K562 (cell line): ENCODE measurements around the gene IRF2BP1. TPM values are rescaled to one million over a fixed set of nuclear protein-coding genes. Genes with fewer than 3 reads are reported as not detected.

Source experiments
- CREB1 ChIP-seq, 2 experiments: sonication (generic) in 1 of 2; formaldehyde crosslinking in 1 of 2; IDR thresholded peaks; 2 replicates each; pipeline versions ENCODE4 v1.6.1 to v1.8.0; 2012 to 2022; ENCODE audit warnings: inconsistent platforms in 1 of 2, mild to moderate bottlenecking in 1 of 2, missing genetic modification reagents in 1 of 2, moderate library complexity in 1 of 2
- EZH2 ChIP-seq: IDR thresholded peaks from 2 replicates; pipeline ENCODE4 v1.6.1; 2012; ENCODE audit warnings: low read depth, mild to moderate bottlenecking, inconsistent platforms, low read length, borderline replicate concordance
- MAZ ChIP-seq, 2 experiments: fragments of 450-650 bp in 1 of 2; sonication (generic) in 1 of 2; formaldehyde crosslinking; IDR thresholded peaks in 1 of 2; conservative IDR thresholded peaks in 1 of 2; 2 replicates each; pipeline versions ENCODE4 v1.4.0 to v1.5.0; 2020; ENCODE audit warnings: mild to moderate bottlenecking in 1 of 2, missing genetic modification reagents in 1 of 2
- MXI1 ChIP-seq: IDR thresholded peaks from 2 replicates; pipeline ENCODE4 v1.6.1; 2011; ENCODE audit warnings: low read depth, mild to moderate bottlenecking, improper control_type of control experiment, low read length
- NCOR1 ChIP-seq: fragments of 450-650 bp; IDR thresholded peaks from 2 replicates; pipeline ENCODE4 v1.6.1; 2016; ENCODE audit warnings: mild to moderate bottlenecking, moderate library complexity
- SMAD4 ChIP-seq: fragments of 250-450 bp; sonication (Bioruptor Pico); conservative IDR thresholded peaks from 2 replicates; pipeline ENCODE4 v1.8.0; 2021; ENCODE audit warnings: inconsistent platforms, mild to moderate bottlenecking, moderate library complexity
- SP2 ChIP-seq: IDR thresholded peaks from 2 replicates; pipeline ENCODE4 v1.6.1; 2011; ENCODE audit warnings: mild to moderate bottlenecking, low read depth, low read length, moderate library complexity; ENCODE audit not compliant: poor library complexity, severe bottlenecking; ENCODE audit errors: extremely low read depth
- STAG1 ChIP-seq: sonication (generic); formaldehyde crosslinking; IDR thresholded peaks from 2 replicates; pipeline ENCODE4 v1.5.0; 2020; ENCODE audit warnings: missing genetic modification reagents, borderline replicate concordance
- polyA plus RNA-seq, 8 experiments: library from polyadenylated mRNA; depleted of rRNA in 4 of 8; stranded (reverse) in 5 of 8; unstranded in 3 of 8; fragments of >200 nt; fragmentation: Nextera tagmentation in 2 of 8; fragmentation: Illumina TruSeq in 1 of 8; extraction: Ambion mirVana in 2 of 8; extraction: Trizol in 1 of 8; gene quantifications; 2 replicates each; pipeline versions ENCODE4 v1.2.1 to v1.2.3, GENCODE V29; 2011 to 2014; ENCODE audit warnings: inconsistent platforms in 1 of 8, missing spikeins in 1 of 8
- total RNA-seq, 7 experiments: library from RNA; depleted of rRNA in 6 of 7; stranded (reverse); fragments of >200 nt in 6 of 7; fragmentation: Illumina TruSeq in 2 of 7; extraction: Trizol in 2 of 7; gene quantifications; 2 replicates each; pipeline versions ENCODE4 v1.2.1 to v1.2.3, GENCODE V29; 2011 to 2021; ENCODE audit warnings: low replicate concordance in 1 of 7
- TF ChIP-seq, protein P1 (sequence below): fragments of 250-450 bp; sonication (Bioruptor Pico); IDR thresholded peaks from 2 replicates; pipeline ENCODE4 v1.4.0; 2020
- TF ChIP-seq, protein P2 (sequence below): fragments of 450-650 bp; IDR thresholded peaks from 2 replicates; pipeline ENCODE4 v1.6.1; 2018; ENCODE audit warnings: mild to moderate bottlenecking, low read depth; ENCODE audit not compliant: partially characterized antibody
- TF ChIP-seq, protein P3 (sequence below), 2 experiments: fragments of 200-800 bp in 1 of 2; sonication (Bioruptor generic) in 1 of 2; sonication (generic) in 1 of 2; formaldehyde crosslinking in 1 of 2; IDR thresholded peaks in 1 of 2; conservative IDR thresholded peaks in 1 of 2; 2 replicates each; pipeline versions ENCODE4 v1.5.0 to v1.6.1; 2016 to 2020; ENCODE audit warnings: missing compliant biosample characterization in 1 of 2, missing genetic modification characterization in 1 of 2, missing genetic modification reagents in 1 of 2

Gene IRF2BP1
- total and polyA plus RNA-seq, 9 of the 15 experiments (the other 6 are each of a cell fraction or from before 2014, with no cell fraction given) = 0.61 to 35.9 (median 3.5) TPM

GRCh38 chr19:45882652-45883585 is 3.0 kb downstream of the IRF2BP1 start (continued):
- TF ChIP-seq, protein P1, sequence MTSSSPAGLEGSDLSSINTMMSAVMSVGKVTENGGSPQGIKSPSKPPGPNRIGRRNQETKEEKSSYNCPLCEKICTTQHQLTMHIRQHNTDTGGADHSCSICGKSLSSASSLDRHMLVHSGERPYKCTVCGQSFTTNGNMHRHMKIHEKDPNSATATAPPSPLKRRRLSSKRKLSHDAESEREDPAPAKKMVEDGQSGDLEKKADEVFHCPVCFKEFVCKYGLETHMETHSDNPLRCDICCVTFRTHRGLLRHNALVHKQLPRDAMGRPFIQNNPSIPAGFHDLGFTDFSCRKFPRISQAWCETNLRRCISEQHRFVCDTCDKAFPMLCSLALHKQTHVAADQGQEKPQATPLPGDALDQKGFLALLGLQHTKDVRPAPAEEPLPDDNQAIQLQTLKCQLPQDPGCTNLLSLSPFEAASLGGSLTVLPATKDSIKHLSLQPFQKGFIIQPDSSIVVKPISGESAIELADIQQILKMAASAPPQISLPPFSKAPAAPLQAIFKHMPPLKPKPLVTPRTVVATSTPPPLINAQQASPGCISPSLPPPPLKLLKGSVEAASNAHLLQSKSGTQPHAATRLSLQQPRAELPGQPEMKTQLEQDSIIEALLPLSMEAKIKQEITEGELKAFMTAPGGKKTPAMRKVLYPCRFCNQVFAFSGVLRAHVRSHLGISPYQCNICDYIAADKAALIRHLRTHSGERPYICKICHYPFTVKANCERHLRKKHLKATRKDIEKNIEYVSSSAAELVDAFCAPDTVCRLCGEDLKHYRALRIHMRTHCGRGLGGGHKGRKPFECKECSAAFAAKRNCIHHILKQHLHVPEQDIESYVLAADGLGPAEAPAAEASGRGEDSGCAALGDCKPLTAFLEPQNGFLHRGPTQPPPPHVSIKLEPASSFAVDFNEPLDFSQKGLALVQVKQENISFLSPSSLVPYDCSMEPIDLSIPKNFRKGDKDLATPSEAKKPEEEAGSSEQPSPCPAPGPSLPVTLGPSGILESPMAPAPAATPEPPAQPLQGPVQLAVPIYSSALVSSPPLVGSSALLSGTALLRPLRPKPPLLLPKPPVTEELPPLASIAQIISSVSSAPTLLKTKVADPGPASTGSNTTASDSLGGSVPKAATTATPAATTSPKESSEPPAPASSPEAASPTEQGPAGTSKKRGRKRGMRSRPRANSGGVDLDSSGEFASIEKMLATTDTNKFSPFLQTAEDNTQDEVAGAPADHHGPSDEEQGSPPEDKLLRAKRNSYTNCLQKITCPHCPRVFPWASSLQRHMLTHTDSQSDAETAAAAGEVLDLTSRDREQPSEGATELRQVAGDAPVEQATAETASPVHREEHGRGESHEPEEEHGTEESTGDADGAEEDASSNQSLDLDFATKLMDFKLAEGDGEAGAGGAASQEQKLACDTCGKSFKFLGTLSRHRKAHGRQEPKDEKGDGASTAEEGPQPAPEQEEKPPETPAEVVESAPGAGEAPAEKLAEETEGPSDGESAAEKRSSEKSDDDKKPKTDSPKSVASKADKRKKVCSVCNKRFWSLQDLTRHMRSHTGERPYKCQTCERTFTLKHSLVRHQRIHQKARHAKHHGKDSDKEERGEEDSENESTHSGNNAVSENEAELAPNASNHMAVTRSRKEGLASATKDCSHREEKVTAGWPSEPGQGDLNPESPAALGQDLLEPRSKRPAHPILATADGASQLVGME (CRISPR knock-in tag) = no peak
- TF ChIP-seq SP2 (no peak), EZH2 (no peak), NCOR1 (peak; percentile 57), SMAD4 (CRISPR knock-in tag) (peak; percentile 81), MXI1 (0 out of 2 replicates have a peak, but pooled peaks have one; percentile 37), CREB1 (IDR thresholded peaks at IDR 0.05) (peak; percentile 44), CREB1 (CRISPR knock-in tag; IDR thresholded peaks at IDR 0.05) (peak; percentile 70), STAG1 (CRISPR knock-in tag) (peak; percentile 76; the same call in 1 of the 2 replicates), MAZ (CRISPR knock-in tag; conservative IDR thresholded peaks at IDR 0.05 in 1 of 2, IDR thresholded peaks at IDR 0.05 in 1 of 2) (peak; percentile 69 to 84)
- TF ChIP-seq, protein P2, sequence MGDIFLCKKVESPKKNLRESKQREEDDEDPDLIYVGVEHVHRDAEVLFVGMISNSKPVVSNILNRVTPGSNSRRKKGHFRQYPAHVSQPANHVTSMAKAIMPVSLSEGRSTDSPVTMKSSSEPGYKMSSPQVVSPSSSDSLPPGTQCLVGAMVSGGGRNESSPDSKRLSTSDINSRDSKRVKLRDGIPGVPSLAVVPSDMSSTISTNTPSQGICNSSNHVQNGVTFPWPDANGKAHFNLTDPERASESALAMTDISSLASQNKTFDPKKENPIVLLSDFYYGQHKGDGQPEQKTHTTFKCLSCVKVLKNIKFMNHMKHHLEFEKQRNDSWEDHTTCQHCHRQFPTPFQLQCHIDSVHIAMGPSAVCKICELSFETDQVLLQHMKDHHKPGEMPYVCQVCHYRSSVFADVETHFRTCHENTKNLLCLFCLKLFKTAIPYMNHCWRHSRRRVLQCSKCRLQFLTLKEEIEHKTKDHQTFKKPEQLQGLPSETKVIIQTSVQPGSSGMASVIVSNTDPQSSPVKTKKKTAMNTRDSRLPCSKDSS = no peak
- TF ChIP-seq, protein P3, sequence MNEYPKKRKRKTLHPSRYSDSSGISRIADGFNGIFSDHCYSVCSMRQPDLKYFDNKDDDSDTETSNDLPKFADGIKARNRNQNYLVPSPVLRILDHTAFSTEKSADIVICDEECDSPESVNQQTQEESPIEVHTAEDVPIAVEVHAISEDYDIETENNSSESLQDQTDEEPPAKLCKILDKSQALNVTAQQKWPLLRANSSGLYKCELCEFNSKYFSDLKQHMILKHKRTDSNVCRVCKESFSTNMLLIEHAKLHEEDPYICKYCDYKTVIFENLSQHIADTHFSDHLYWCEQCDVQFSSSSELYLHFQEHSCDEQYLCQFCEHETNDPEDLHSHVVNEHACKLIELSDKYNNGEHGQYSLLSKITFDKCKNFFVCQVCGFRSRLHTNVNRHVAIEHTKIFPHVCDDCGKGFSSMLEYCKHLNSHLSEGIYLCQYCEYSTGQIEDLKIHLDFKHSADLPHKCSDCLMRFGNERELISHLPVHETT (CRISPR knock-in tag; conservative IDR thresholded peaks at IDR 0.05 in 1 of 2, IDR thresholded peaks at IDR 0.05 in 1 of 2) = peak in 1 of 2 experiments; percentile 21; a peak in 1 of 4 replicates
